Measurements from ENCODE around the gene RELB. TPM values are rescaled to one million over a fixed set of nuclear protein-coding genes. Genes with fewer than 3 reads are reported as not detected.

The RELB gene
- total RNA-seq, 1 donor from 2014 or later: 4.0 TPM

DNA sequence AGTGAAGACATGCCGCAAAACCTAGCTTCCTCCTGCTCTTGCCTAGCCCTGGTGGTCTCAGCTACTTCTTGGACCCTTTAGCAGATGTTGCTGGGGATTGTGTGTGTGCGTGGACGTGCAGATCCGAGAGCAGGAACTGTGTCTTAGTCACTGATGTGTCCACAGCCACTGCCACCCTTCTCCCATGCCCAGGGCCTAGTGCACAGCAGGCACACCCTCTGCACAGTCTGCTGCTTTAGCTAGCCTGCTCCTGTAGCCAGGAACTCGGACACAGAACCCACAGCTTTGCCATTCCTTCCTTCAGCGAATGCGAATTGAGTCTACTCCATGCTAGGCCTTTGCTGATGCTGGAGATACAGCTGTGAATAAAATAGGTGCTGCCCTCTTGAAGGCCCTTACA, 43.7 kb upstream of the RELB start:
- Histone ChIP-seq H3K4me3 (no peak overlapping the region), H3K36me3 (peaks cover 13% of the 10 kb centered on the region), H3K4me1 (peaks cover 82% of the 10 kb centered on the region), H3K27me3 (ENCODE audit: low read depth) (no peaks in the 10 kb centered on the region), H3K9me3 (replicated peaks) (no peaks in the 10 kb centered on the region), H3K27ac (replicated peaks) (no peak overlapping the region)
- TF ChIP-seq, protein P1, sequence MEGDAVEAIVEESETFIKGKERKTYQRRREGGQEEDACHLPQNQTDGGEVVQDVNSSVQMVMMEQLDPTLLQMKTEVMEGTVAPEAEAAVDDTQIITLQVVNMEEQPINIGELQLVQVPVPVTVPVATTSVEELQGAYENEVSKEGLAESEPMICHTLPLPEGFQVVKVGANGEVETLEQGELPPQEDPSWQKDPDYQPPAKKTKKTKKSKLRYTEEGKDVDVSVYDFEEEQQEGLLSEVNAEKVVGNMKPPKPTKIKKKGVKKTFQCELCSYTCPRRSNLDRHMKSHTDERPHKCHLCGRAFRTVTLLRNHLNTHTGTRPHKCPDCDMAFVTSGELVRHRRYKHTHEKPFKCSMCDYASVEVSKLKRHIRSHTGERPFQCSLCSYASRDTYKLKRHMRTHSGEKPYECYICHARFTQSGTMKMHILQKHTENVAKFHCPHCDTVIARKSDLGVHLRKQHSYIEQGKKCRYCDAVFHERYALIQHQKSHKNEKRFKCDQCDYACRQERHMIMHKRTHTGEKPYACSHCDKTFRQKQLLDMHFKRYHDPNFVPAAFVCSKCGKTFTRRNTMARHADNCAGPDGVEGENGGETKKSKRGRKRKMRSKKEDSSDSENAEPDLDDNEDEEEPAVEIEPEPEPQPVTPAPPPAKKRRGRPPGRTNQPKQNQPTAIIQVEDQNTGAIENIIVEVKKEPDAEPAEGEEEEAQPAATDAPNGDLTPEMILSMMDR (IDR thresholded peaks at IDR 0.05; ENCODE audit: borderline replicate concordance): no peak
- intact Hi-C loops (cut with micrococcal nuclease): no loop called here
- DNase-seq: no peak

DNA sequence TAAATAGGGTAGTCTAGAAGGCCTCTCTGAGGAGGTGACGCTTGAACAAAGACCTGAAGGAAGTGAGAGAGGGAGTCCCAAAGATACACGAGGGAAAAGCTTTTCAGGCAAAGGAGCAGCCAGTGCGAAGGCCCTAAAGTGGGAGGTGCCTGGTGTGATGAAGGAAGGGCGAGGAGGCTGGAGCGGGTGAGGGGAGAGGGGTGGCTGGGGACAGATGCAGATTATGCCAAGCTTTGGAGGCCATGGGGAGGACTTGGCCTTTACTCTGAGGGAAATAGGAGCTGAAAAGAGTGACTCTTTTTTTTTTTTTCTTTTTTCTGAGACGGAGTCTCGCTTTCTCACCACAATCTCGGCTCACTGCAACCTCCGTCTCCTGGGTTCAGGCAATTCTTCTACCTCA, 43.2 kb upstream of the RELB start:
- intact Hi-C loops (cut with micrococcal nuclease): no loop called here
- Histone ChIP-seq H3K27me3 (ENCODE audit: low read depth) (no peaks in the 10 kb centered on the region), H3K27ac (replicated peaks) (no peak overlapping the region), H3K4me1 (peaks cover 81% of the 10 kb centered on the region), H3K36me3 (peaks cover 18% of the 10 kb centered on the region), H3K9me3 (replicated peaks) (no peaks in the 10 kb centered on the region), H3K4me3 (no peak overlapping the region)
- TF ChIP-seq, protein P1 (IDR thresholded peaks at IDR 0.05; ENCODE audit: borderline replicate concordance): no peak
- no peak for DNase-seq

DNA sequence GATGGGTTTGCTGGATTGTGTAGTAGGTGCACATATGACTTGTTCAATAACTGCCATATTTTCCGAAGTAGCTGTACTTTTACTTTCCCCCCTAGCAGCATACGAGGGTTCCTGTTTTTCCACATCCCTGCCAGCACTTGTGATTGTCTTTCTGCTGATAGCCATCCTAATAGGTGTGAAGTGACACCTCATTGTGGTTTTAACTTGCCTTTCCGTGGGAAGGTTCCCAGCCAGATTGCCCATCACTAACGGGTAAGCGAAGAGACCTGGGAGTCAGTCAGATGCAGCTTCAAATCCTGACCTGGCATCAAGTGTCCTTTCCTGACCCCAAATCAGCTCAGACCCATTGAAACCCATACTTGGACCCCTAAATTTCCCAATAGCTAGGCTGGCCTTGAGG, 41.6 kb upstream of the RELB start:
- Histone ChIP-seq H3K27me3 (ENCODE audit: low read depth) (no peaks in the 10 kb centered on the region), H3K4me1 (peaks cover 65% of the 10 kb centered on the region), H3K4me3 (no peak overlapping the region), H3K27ac (replicated peaks) (no peak overlapping the region), H3K36me3 (peaks cover 33% of the 10 kb centered on the region), H3K9me3 (replicated peaks) (no peaks in the 10 kb centered on the region)
- intact Hi-C loops (cut with micrococcal nuclease): no loop called here
- DNase-seq: no peak
- TF ChIP-seq, protein P1 (IDR thresholded peaks at IDR 0.05; ENCODE audit: borderline replicate concordance): no peak

DNA sequence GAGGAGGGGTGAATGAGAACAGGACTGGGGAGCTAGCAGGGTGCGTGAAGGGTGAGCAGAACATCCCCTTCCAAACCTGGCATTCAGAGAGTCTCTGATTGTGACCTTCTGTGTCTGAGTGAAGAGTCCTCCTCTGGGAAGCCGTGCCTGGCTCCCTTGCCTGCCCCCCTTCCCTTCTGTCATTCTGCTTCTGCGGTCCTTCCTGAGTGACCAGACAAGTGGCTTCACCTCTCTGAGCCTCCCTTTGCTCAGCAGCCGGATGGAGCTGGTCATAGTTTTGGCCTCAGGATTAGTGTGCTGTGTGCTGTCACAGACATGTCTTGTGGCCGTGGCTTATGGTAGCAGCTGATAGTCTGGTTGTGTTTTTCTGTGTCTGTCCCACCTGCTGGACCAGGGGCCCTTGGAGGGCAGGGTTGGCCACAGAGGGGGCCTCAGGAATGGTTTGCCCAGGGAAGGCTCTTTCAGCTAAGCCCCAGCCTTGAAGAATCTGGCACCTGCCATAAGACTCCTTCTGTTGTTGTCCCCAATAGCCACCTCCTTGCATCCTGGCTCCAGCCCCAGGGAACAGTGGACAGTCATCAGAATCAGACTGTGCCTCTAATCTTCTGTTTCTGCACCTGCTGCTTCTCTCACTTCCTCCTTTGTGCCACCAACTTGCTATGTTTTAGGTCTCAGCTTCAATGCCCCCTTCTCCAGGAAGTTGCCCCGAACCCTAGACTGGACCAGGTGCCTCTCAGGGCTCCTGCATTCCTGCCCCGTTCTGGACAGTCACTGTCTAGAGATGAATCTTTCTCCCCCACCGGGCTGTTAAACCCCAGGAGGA, 40.1 kb upstream of the RELB start:
- Histone ChIP-seq H3K9me3 (replicated peaks) (no peaks in the 10 kb centered on the region), H3K4me1 (peaks cover 53% of the 10 kb centered on the region), H3K36me3 (peaks cover 46% of the 10 kb centered on the region), H3K4me3 (no peak overlapping the region), H3K27ac (replicated peaks) (no peak overlapping the region), H3K27me3 (ENCODE audit: low read depth) (no peaks in the 10 kb centered on the region)
- TF ChIP-seq, protein P1 (IDR thresholded peaks at IDR 0.05; ENCODE audit: borderline replicate concordance): no peak
- intact Hi-C loops (cut with micrococcal nuclease): no loop called here
- no peak for DNase-seq

DNA sequence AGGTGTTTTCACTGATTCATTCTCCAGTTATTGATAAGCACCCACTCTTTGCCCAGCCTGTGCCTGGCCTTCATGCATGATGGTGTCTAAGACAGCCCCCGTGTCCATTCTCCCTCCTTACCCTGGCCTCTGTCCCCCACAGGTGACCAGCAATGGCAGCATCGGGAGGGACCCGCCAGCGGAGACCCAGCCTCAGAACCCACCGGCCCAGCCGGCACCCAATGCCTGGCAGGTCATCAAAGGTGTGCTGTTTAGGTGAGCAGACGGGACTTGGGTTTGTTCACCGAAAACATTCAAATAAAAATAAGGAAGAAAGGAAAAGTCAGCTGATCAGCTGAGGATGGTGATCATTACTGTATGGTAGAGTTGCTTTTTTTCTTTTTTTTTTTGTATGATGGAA, 39.4 kb upstream of the RELB start:
- no peak overlapping the region for H3K27ac ChIP-seq (replicated peaks)
- TF ChIP-seq, protein P1 (IDR thresholded peaks at IDR 0.05; ENCODE audit: borderline replicate concordance): no peak
- no peaks in the 10 kb centered on the region for H3K9me3 ChIP-seq (replicated peaks)
- H3K4me1 ChIP-seq: peaks cover 46% of the 10 kb centered on the region
- DNase-seq: no peak
- intact Hi-C loops (cut with micrococcal nuclease): no loop called here
- no peak overlapping the region for H3K4me3 ChIP-seq
- no peaks in the 10 kb centered on the region for H3K27me3 ChIP-seq (ENCODE audit: low read depth)
- peaks cover 53% of the 10 kb centered on the region for H3K36me3 ChIP-seq

All from left ventricle myocardium inferior (tissue), 1 donor.